ENCODE data around the gene MMP20.

DNA sequence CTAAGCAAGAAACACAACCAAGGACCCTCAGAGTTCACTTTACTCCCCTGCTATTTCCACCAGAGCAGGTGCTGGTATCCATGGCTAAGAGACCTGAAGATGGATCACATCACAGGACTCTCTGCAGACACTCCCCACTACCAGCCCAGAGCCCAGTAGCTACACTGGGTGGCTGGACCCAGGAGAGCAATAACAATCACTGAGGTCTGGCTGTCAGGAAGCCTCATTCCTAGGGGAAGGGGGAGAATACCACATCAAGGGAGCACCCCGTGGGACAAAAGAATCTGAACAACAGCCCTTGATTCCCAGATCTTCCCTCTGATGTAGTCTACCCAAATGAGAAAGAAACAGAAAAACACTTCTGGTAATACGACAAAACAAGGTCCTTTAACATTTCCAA, 85.6 kb downstream of the MMP20 start:
- no peak for TF ChIP-seq CTCF (IDR thresholded peaks at IDR 0.05 in 2 of 3, conservative IDR thresholded peaks at IDR 0.05 in 1 of 3; ENCODE audit: borderline replicate concordance in 1 of 3, insufficient read depth in 1 of 3, low read depth in 2 of 3, low read length in 2 of 3)
- TF ChIP-seq EZH2 (IDR thresholded peaks at IDR 0.05): no peak
- TF ChIP-seq POLR2AphosphoS5 (IDR thresholded peaks at IDR 0.05; ENCODE audit: low read depth, low read length): no peak
- TF ChIP-seq TCF7L2 (IDR thresholded peaks at IDR 0.05; ENCODE audit: borderline replicate concordance, extremely low read depth, insufficient read depth, insufficient read length): no peak
- no peak for TF ChIP-seq SP1 (IDR thresholded peaks at IDR 0.05; ENCODE audit: low read depth)
